22Rv1 (cell line): ENCODE data around the gene ANO10.
"Not testable (repeated sequence)": the region's sequence is repeated elsewhere in the genome, so short reads cannot be mapped to it uniquely, and the experiment has no call there.

Source experiments
- H3K27ac ChIP-seq: fragments of 450-650 bp; 2 replicates; pipeline ENCODE4 v1.5.1; 2017
- CTCF ChIP-seq: fragments of 450-650 bp; IDR thresholded peaks from 2 replicates; pipeline ENCODE4 v1.5.1; 2017; ENCODE audit warnings: mild to moderate bottlenecking
- ZFX ChIP-seq: fragments of 450-650 bp; IDR thresholded peaks from 2 replicates; pipeline ENCODE4 v1.6.1; 2017; ENCODE audit warnings: antibody characterized with exemption, borderline replicate concordance

The ANO10 gene

GRCh38 chr3:43609406-43609805, 12.4 kb downstream of the ANO10 start:
- H3K27ac ChIP-seq, result no peak overlapping the region
- TF ChIP-seq ZFX (no peak), CTCF (no peak)

DNA sequence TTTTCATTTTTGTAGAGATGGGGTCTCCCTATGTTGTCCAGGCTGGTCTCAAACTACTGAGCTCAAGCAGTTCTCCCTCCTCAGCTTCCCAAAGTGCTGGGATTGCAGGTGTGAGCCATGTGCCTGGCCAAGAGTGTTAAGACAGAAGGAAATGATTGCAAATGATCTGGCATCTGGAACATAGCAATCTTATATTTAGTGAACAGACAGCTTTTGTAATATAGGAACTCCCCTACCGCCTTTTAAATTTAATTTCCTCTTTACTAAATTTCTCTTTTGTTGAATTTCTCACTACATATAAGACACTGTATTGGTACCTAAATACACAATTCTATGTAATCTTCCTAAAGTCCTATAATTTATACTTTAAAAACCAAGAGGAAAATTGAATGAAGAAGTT, 13.1 kb downstream of the ANO10 start:
- H3K27ac ChIP-seq, result no peak overlapping the region
- TF ChIP-seq ZFX, result no peak
- no peak for TF ChIP-seq CTCF

- TF ChIP-seq CTCF (no peak), ZFX (no peak)
- no peak overlapping the region for H3K27ac ChIP-seq
These were observed 15.5 kb downstream of the ANO10 start for GRCh38 chr3:43606284-43606683.

GRCh38 chr3:43599959-43600358, 21.9 kb downstream of the ANO10 start:
- not testable (repeated sequence) for H3K27ac ChIP-seq

GRCh38 chr3:43597961-43598360, 23.9 kb downstream of the ANO10 start:
- no peak overlapping the region for H3K27ac ChIP-seq
- TF ChIP-seq CTCF, result no peak
- no peak for TF ChIP-seq ZFX

DNA sequence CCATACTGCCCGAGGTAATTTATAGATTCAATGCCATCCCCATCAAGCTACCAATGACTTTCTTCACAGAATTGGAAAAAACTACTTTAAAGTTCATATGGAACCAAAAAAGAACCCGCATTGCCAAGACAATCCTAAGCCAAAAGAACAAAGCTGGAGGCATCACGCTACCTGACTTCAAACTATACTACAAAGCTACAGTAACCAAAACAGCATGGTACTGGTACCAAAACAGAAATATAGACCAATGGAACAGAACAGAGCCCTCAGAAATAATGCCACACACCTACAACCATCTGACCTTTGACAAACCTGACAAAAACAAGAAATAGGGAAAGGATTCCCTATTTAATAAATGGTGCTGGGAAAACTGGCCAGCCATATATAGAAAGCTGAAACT, 25.6 kb downstream of the ANO10 start:
- H3K27ac ChIP-seq, result not testable (repeated sequence)

GRCh38 chr3:43595280-43595679, 26.5 kb downstream of the ANO10 start:
- not testable (repeated sequence) for H3K27ac ChIP-seq

DNA sequence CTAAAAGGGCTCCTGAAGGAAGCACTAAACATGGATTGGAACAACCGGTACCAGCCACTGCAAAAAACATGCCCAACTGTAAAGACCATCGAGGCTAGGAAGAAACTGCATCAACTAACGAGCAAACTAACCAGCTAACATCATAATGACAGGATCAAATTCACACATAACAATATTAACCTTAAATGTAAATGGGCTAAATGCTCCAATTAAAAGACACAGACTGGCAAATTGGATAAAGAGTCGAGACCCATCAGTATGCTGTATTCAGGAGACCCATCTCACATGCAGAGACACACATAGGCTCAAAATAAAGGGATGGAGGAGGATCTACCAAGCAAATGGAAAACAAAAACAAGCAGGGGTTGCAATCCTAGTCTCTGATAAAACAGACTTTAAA, 28.2 kb downstream of the ANO10 start:
- not testable (repeated sequence) for H3K27ac ChIP-seq

DNA sequence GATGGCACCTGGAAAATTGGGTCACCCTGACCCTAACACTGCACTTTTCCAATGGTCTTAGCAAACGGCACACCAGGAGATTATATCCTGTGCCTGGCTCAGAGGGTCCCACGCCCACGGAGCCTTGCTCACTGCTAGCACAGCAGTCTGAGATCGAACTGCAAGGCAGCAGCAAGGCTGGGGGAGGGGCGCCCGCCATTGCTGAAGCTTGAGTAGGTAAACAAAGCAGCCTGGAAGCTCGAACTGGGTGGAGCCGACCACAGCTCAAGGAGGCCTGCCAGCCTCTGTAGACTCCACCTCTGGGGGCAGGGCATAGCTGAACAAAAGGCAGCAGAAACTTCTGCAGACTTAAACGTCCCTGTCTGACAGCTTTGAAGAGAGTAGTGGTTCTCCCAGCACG, 29.9 kb downstream of the ANO10 start:
- not testable (repeated sequence) for H3K27ac ChIP-seq

DNA sequence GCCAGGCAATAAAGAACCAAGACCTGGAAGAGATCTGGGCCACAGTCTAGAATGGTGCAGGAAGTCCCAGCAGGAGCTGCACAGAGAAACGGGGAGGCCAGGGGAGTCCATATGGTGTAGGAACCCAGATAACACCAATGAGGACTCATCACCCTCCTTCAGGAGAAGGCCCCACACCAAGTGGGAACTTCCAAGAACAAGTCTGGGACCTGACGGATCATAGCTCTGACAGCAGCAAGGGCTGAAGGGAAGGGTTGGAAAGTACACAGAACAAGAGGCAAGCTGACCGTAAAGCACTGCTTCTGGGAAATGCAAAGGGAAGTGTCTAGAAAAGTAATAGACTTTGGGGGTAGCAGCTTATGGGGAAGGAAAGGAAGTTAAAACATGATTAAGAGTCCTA, 34.5 kb downstream of the ANO10 start:
- TF ChIP-seq CTCF, result no peak
- TF ChIP-seq ZFX, result no peak
- no peak overlapping the region for H3K27ac ChIP-seq
